Measurements from ENCODE around the gene CEP72.

The CEP72 gene

DNA sequence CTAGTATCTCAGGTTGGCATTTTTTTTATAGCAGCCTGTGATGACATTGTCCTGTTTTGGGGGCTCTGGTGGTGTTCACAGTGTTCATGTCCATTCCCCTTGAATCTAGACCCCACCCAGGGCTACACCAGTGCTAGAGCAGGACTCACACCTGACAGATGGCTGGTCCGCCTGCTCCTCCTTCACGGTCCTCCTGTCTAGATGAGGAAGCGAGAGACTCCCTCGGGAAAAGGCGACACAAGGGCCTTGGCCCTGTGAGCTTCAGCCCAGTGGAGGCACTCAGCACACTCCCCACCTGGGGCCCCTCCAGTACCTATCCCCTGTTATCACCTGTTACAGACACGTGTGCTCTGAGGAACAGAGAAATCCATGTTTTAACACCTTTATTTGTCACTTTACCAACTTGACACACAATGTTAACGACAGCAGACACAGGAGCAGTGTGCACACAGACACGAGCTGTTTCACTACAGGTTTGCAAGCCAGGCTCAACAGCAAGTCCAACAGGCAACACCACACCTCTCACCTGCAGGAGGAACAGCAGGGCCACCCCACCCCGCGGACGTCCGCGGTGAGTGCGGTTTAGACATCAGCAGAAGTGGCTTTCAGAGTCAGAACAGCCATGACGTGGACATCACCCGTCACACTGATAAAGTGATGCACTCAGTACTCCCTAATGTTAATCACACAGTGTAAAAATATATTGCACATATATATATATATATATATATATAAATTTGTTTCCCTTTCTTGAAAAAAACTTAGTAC lies 47.5 kb downstream of the CEP72 start:
- DNase-seq (ENCODE audit: low read depth in 3 of 3): no peak

DNA sequence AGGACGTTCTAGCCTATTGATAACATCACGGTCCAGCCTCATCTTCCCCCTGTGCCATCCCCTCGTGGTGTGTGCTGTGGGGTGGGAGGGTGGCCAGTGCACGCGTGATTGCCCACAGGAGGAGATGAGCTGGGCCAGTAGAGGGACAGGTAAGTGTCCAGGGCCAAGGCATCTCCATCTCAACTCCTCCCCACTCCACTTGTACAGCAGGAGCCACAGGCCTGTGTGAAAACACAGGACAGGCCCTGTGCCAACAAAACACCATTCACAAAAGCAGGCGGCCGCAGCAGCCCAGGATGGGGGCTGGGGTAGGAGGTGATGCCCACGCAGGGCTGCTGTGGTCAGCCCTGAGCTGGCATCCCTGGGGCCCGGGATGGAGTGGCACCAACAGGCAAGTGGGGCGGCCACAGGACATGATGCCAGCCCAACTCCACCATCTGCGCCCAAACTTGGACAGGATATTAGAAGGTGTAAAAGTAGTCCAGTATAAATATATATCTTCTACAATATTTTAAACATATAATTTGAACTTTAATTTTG lies 48.4 kb downstream of the CEP72 start:
- DNase-seq (ENCODE audit: low read depth in 3 of 3): no peak

DNA sequence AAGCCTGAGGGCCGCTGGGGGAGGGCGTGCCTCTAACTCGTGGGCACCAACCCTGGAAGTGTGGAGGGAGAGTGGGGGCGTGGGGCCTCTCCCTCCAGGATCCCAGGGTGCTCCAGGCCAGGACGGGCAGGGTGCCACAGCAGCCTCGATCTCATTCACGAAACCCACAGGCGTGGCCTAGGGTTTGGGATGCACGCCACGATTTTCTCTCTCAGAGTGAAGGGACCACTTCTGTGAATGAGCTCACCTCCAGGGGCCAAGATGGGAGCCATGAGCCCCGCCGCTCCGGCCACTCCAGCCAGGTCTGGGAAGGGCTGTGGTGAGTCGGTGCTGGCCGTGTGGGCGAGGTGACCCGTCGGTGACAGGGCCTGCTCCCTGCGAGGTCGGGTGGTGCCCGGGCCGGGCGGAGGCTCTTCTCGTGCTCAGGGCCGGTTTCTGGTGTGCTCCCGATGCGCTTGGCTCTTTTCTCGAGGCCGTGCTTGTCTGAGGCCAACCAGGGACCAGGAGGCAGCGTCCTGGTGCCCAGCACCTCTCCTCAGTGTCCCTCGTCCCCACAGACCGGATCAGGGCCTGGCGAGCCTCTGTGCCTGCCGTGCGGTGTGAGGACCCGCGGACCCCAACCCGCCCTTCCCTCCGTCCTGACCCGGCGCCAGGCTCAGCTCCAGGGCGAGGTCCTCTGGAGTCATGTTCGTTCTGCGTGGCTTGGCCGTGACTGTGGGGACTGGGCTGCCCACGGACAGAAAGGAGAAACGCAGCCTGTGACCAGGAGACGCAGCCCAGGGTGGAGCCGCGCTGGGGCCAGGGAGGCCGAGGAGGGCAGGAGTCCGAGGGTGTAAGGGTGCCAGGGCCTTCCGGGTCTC lies 50.0 kb downstream of the CEP72 start:
- no peak for DNase-seq (ENCODE audit: low read depth in 3 of 3)

DNA sequence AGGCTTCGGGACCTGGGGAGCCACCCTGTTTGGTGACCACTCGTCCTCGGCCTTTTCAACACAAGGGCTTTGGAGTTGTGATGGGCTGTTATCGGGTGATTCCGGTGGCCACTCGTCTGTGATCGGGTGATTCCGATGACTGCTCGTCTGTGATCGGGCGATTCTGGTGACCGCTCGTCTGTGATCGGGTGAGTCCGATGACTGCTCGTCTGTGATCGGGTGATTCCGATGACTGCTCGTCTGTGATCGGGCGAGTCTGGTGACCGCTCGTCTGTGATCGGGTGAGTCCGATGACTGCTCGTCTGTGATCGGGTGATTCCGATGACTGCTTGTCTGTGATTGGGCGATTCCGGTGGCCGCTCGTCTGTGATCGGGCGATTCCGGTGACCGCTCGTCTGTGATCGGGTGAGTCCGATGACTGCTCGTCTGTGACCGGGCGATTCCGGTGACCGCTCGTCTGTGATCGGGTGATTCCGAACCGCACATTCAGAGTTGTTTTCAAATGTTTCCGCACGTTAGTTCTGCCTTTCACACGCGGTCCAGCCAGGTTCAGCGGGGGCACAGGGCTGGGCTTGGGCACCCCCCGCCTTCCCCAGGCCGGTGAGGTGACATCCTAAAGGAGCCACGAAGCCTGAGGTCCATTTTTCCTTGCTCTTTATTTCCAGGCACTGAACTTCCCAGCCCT lies 50.8 kb downstream of the CEP72 start:
- DNase-seq (ENCODE audit: low read depth in 3 of 3): no peak

GRCh38 chr5:663436-664342 lies 51.5 kb downstream of the CEP72 start:
- DNase-seq (ENCODE audit: low read depth in 3 of 3): no peak

DNA sequence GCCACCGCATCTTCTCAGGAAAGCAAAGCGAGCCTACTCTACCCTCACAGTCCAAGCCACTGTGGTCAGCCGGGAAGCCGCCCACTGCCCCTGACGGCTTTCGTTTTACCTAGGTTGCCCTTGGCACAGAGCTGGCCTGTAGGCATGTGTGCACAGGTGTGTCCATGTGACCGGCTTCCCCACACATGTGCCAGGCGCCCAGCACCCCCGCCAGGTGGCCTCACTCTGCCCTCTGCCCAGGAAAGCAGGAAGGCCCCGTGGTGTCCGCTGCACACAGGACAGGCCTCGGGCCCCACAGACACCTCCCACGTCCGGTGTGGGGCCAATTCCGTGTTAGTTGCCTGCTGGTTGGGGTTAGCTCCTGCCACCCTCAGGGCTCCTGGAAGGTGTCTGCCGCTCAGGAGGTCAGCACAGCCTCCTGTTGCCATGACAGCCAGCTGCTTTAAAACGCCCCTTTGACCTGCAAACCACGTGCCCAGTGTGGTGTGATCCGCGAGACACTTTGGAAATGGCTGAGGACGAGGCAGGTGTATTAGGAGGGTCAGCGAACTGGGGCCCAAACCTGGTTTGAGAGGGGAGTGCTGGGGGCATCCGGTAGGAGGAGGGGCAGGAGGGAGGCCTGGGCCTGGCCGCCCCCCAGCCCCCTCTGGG lies 52.3 kb downstream of the CEP72 start:
- DNase-seq (ENCODE audit: low read depth in 3 of 3): no peak

DNA sequence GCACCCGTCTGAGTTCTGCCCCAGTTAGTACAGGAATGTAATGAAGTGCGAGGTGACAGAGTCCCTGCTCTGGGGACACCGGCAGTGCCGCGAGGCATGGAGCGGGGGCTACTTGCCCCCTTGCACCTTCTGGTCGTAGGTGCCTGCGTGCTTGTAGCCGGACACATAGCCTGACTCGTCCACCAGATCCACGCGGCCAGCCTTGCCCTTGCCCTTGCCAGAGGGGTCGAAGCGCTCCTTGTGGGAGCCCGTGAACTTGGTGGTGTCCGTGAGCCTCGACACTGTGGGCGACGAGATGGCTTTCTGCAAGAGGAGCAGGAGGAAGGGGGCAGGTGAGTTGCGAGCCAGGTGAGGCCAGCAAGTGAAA lies 52.8 kb downstream of the CEP72 start:
- no peak for DNase-seq (ENCODE audit: low read depth in 3 of 3)

- no peak for DNase-seq (ENCODE audit: low read depth in 3 of 3)
These were observed 53.4 kb downstream of the CEP72 start for GRCh38 chr5:665541-665955.

GRCh38 chr5:665956-666711 lies 54.0 kb downstream of the CEP72 start:
- no peak for DNase-seq (ENCODE audit: low read depth in 3 of 3)

- no peak for DNase-seq (ENCODE audit: low read depth in 3 of 3)
These were observed 54.8 kb downstream of the CEP72 start for GRCh38 chr5:666816-667498.

DNA sequence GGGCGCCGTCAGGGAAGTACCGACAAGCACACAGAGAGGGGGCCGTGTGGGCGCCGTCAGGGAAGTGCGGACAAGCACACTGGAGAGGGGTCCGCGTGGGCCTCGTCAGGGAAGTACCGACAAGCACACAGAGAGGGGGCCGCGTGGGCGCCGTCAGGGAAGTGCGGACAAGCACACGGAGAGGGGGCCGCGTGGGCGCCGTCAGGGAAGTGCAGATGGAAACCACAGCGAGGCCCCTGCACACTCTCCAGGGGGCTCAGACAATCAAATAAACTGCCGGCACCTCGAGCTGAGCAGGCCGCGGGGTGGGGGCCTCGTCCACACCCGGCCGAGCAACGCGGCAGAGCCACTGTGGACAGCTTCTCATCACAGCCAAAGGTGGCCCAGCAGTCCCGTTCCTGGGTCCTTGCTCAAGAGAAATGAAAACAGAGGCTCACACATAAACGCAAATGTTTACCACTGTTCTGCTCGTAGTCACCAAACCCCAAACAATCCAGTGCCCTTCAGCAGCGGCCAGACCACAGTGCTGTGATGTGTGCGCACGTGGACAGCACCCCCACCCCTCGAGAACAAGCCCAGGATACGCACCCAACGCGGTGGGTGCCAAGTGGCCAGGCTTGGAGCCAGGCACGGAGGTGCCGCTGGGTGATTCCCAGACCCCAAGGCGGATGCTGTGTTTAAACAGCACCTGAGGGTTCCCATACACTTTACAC lies 56.3 kb downstream of the CEP72 start:
- no peak for DNase-seq (ENCODE audit: low read depth in 3 of 3)

DNA sequence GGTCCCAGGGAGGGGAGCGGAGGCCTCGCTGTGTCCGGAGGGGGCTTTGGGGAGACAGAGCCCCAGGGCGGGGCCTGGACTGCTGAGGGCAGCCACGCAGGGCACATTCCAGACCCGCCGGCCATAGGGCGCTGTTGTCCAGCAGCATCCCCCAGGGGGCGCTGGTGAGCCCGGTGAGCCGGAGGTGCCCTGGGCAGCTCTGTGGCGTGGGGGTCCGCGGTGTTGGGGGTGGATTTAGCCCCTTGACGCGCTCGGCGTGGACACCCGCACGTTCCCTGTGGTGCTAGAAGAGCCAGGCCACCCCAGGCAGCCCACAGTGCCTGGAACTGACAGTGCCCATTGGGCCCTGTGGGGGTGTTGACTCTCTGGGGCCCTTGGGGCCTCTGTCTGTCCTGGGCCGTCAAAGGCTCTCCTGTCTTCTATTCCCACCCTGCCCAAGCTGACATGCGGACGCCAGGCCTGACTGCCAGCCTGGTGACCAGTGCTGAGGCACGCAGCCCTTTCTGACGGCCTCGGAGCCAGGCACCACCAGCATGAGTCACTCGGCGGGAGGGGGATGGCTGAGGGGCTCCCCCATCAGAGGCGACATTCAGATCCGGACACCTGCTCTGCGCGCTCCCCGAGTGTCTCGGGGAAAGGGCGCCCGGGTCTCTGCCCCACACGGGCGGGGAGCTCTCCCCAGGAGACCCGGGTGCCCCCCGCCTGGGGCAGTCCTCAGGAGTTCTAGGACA lies 57.1 kb downstream of the CEP72 start:
- no peak for DNase-seq (ENCODE audit: low read depth in 3 of 3)

DNA sequence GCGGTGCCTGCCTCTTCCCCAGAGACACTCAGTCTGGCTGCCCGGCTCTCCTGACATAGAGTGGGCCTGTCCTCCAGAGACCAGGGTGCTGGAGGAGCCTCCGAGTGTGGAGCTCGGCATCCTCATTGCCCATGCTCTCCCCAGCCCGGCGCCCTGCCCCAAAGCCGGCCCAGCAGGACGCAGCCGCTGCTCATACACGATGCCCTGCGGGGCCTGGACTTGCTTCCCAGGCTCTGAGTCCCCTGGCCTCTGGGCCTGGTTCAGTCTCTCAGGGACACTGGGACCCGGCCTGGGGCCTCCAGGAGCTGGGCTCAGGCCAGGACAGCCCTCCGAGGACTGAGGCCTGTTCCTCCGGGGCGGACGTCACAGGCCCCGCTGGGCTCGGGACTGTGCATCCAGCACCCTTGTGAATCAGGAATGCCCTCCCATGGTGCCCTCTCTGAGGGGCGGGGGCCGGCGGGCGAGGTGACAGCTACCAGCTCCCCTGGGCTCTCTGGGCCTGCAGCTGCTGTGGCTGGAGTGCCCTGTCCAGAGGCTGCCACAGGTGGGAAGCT lies 57.8 kb downstream of the CEP72 start:
- no peak for DNase-seq (ENCODE audit: low read depth in 3 of 3)

DNA sequence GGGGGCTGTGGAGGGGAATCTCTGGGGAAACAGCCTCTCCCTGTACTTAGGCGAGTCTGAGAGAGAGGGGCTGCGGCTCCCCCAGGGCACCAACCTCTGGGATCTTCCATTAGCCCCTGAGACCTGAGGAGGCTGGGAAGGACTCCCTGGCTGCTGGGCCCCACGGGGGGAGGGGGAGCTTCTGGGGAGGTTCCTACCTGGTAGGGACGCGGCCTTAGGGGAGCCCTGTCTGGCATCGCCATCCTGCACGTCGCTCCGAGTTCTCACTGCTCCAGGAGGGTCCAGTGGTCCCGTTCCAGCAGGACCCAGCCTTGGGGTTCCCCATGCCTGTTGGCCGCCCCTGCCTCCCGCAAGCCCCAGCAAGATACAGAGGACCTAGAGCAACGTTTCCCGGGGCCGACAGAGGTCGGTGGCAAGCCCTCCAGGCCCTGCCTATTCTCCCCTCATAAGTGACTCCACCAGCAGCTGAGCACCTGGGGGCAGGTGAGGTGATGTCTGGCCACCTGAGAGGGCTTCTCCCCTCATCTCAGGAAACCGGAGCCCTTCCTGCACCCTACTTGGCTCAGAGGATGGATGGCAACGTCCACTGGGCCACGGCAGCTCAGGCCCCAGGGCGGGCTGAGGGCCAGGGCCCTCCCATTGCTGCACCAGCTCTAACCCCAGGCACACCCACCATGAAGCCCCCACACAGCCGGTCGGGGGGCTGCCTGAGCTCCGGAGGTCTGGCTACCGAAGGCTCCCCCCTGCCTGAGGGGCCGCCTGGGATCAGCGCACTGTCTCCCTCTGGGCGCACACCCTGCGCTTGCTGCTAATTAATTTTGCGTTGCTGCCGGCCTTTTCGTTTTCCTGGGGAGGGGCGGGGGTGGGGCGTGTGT lies 58.5 kb downstream of the CEP72 start:
- no peak for DNase-seq (ENCODE audit: low read depth in 3 of 3)

DNA sequence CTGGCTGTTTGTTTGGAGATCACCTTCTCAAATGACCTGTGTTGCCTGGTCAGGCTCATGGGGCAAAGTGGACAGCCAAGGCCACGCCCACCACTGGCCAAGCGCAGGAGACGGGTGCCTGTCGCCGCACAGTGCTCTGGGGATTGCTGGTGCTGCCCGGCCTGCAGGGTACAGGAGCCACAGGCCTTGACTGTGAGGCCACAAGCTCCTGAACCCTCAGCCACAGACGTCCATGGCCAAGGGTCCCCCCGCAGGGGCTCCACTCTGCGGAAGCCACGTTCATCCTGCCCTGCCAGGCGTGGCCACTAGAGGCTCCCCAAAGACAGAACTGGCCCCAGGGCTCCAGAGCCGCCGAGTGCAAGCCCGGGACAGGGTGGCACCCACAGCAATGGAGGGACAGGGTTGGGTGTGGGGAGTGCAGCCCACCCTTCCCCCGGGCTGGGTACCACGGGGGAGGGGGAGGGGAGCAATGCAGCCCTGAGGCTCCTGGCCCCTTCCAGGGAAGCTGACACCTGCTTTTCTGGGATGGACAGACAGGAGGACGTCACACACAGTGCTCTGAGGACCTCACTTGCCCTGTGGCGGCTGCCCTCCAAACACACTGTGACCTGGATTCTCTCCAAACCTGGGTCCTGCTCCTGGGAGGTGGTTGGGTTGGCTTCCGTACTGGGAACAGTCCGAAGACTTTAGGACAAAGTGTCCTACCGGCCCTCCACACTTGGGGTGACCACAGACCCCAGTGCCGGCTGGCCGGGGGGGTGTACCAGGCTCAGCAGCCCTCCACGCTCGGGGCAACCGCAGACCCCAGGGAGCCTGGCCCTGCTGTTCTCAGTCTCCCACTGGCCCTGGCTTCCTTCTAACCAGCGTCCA lies 59.6 kb downstream of the CEP72 start:
- peak; percentile 41 to 45 (median 41) for DNase-seq (ENCODE audit: low read depth in 3 of 3)
